GM18867 (cell line): ENCODE measurements around the gene TEX13D.
A peak's percentile ranks its signal among the peaks of the same experiment; 100 is the strongest.
"Not testable (repeated sequence)": the region's sequence is repeated elsewhere in the genome, so short reads cannot be mapped to it uniquely, and the experiment has no call there.

Experiments used
- ATAC-seq: cut with Tn5 transposase; IDR thresholded peaks from one replicate; pipeline ENCODE4 v1.9.1; 2021; ENCODE audit warnings: mild to moderate bottlenecking, moderate library complexity; ENCODE audit not compliant: unreplicated experiment

The TEX13D gene

GRCh38 chrX:124332481-124333424, at the start of gene TEX13D:
Gene TEX13D (plus strand): TSS chrX:124332660. CDS start chrX:124332918, 258 bp downstream.
- no peak for ATAC-seq

GRCh38 chrX:124289443-124289842, 43.0 kb upstream of the TEX13D start:
- no peak for ATAC-seq

GRCh38 chrX:124293810-124294209, 38.6 kb upstream of the TEX13D start:
- no peak for ATAC-seq

- not testable (repeated sequence) for ATAC-seq
Measured at GRCh38 chrX:124299323-124299722, 33.1 kb upstream of the TEX13D start.

GRCh38 chrX:124300405-124300804, 32.1 kb upstream of the TEX13D start:
- ATAC-seq, result peak; percentile 62

- ATAC-seq, result no peak
Measured at GRCh38 chrX:124307253-124307907, 25.1 kb upstream of the TEX13D start.

GRCh38 chrX:124325732-124326131, 6.7 kb upstream of the TEX13D start:
- ATAC-seq, result no peak

- no peak for ATAC-seq
Measured at GRCh38 chrX:124328765-124329164, 3.7 kb upstream of the TEX13D start.

GRCh38 chrX:124333862-124334261, 1.4 kb downstream of the TEX13D start:
- ATAC-seq, result no peak

- ATAC-seq, result not testable (repeated sequence)
Measured at GRCh38 chrX:124334555-124334954, 2.1 kb downstream of the TEX13D start.

- no peak for ATAC-seq
Measured at GRCh38 chrX:124335598-124335997, 3.1 kb downstream of the TEX13D start.

GRCh38 chrX:124337916-124338315, 5.5 kb downstream of the TEX13D start:
- no peak for ATAC-seq

GRCh38 chrX:124338733-124339514, 6.5 kb downstream of the TEX13D start:
- ATAC-seq, result no peak

- ATAC-seq, result no peak
Measured at GRCh38 chrX:124341396-124342132, 9.1 kb downstream of the TEX13D start.

GRCh38 chrX:124342174-124342867, 9.9 kb downstream of the TEX13D start:
- peak; percentile 41 for ATAC-seq

GRCh38 chrX:124343016-124343415, 10.6 kb downstream of the TEX13D start:
- ATAC-seq, result no peak

- ATAC-seq, result peak; percentile 35
Measured at GRCh38 chrX:124344246-124344645, 11.8 kb downstream of the TEX13D start.

- no peak for ATAC-seq
Measured at GRCh38 chrX:124346117-124346876, 13.8 kb downstream of the TEX13D start, which contains the start of gene SH2D1A. Gene SH2D1A (plus strand): TSS chrX:124346563. CDS start chrX:124346643, 80 bp downstream.

GRCh38 chrX:124346877-124347241, 14.4 kb downstream of the TEX13D start:
- no peak for ATAC-seq
